Measurements from ENCODE around the gene HAL. TPM values are rescaled to one million over a fixed set of nuclear protein-coding genes. Genes with fewer than 3 reads are reported as not detected.

Gene HAL
- total and polyA plus RNA-seq, 2 donors (not counting 1 experiment from before 2014, with no cell fraction given), result 1.3 to 4.8 TPM

DNA sequence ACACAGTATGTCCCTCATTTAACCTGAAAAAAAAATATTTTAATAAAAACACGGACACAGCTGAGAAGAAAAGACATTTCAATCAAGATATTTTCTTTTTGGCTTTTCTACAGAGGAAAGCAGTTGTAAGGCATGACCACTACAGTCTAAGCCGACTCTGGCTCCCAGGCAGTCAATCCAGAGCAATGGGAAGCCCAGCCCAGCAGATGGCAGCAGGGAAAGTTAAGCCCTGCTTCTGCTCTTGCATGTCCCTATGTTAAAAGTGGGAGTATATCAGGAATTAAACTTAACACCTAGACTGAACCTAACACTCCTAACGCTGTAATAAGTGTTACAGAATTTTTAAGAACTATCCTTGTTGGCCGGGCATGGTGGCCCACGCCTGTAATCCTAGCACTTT, 19.5 kb upstream of the HAL start:
- no peak for ATAC-seq (ENCODE audit: low read depth)
- no peak for TF ChIP-seq CTCF (IDR thresholded peaks at IDR 0.05)
- no peak for TF ChIP-seq EZH2 (IDR thresholded peaks at IDR 0.05; ENCODE audit: borderline replicate concordance, insufficient read depth, low read depth, low read length, poor library complexity, severe bottlenecking)
- Histone ChIP-seq H3K9ac (ENCODE audit: low read length) (no peak overlapping the region), H3K4me2 (replicated peaks; ENCODE audit: low read depth, low read length, poor library complexity, severe bottlenecking) (no peak overlapping the region), H3K27ac (ENCODE audit: low read length in 2 of 2) (no peak overlapping the region), H3K36me3 (replicated peaks in 1 of 2; ENCODE audit: control extremely low read depth in 1 of 2, control insufficient read depth in 1 of 2, extremely low read depth in 1 of 2, insufficient read depth in 2 of 2, low read length in 1 of 2) (peaks cover 18 to 79% of the 10 kb centered on the region in 2 experiments), H3K27me3 (replicated peaks in 1 of 4; ENCODE audit: control extremely low read depth in 1 of 4, control insufficient read depth in 3 of 4, insufficient read depth in 4 of 4, low read length in 3 of 4) (no peaks in the 10 kb centered on the region), H4K20me1 (ENCODE audit: control insufficient read depth, insufficient read depth, low read length, poor library complexity, severe bottlenecking) (no peaks in the 10 kb centered on the region), H3K4me1 (ENCODE audit: control insufficient read depth in 2 of 2, insufficient read depth in 2 of 2, low read length in 2 of 2) (peaks cover 13 to 15% of the 10 kb centered on the region in 2 donors), H2AFZ (ENCODE audit: insufficient read depth, low read depth, low read length, poor library complexity, severe bottlenecking) (no peak overlapping the region), H3K4me3 (ENCODE audit: control extremely low read depth in 1 of 5, extremely low read depth in 1 of 5, insufficient read depth in 1 of 5, low read depth in 2 of 5, low read length in 4 of 5) (no peak overlapping the region), H3K79me2 (ENCODE audit: control insufficient read depth, insufficient read depth, low read length) (peaks cover 8% of the 10 kb centered on the region), H3K9me3 (ENCODE audit: control extremely low read depth in 1 of 3, control insufficient read depth in 2 of 3, insufficient read depth in 1 of 3, low read length in 2 of 3) (no peaks in the 10 kb centered on the region)
- Mint-ChIP-seq H3K9me3 (ENCODE audit: insufficient read depth) (no peaks in the 10 kb centered on the region), H3K27ac (no peak overlapping the region), H3K27me3 (no peaks in the 10 kb centered on the region), H3K4me1 (peaks cover 14% of the 10 kb centered on the region), H3K4me3 (no peak overlapping the region)
- 100% methylated on average over 3 of the region's 5 CpGs for WGBS (ENCODE audit: insufficient coverage)
- POLR2A ChIA-PET, result interaction anchor here (0.7 kb wide), 1 partner anchor 15 kb away, joined by 4 read pairs; no protein-coding TSS in a partner anchor
- DNase-seq, result no peak
- intact Hi-C loops (cut with micrococcal nuclease), result no loop called here
- CTCF ChIA-PET, result interaction anchor here (1.3 kb wide), 1 partner anchor 17 kb away, joined by 8 read pairs; no protein-coding TSS in a partner anchor

GRCh38 chr12:96014943-96015599, 18.9 kb upstream of the HAL start:
- WGBS (ENCODE audit: insufficient coverage), result 90% methylated on average over 2 of the region's 3 CpGs

More at GRCh38 chr12:96014943-96015599, 18.9 kb upstream of the HAL start:
- no peak for TF ChIP-seq EZH2 (IDR thresholded peaks at IDR 0.05; ENCODE audit: borderline replicate concordance, insufficient read depth, low read depth, low read length, poor library complexity, severe bottlenecking)
- TF ChIP-seq CTCF (IDR thresholded peaks at IDR 0.05), result no peak
- no peaks in the 10 kb centered on the region for H3K9me3 ChIP-seq (ENCODE audit: control extremely low read depth in 1 of 3, control insufficient read depth in 2 of 3, insufficient read depth in 1 of 3, low read length in 2 of 3)
- no peak overlapping the region for H3K27ac Mint-ChIP-seq
- H3K4me1 Mint-ChIP-seq, result peaks cover 8% of the 10 kb centered on the region
- H2AFZ ChIP-seq (ENCODE audit: insufficient read depth, low read depth, low read length, poor library complexity, severe bottlenecking), result no peak overlapping the region
- peaks cover 20 to 85% of the 10 kb centered on the region in 2 experiments for H3K36me3 ChIP-seq (replicated peaks in 1 of 2; ENCODE audit: control extremely low read depth in 1 of 2, control insufficient read depth in 1 of 2, extremely low read depth in 1 of 2, insufficient read depth in 2 of 2, low read length in 1 of 2)
- no peaks in the 10 kb centered on the region for H3K9me3 Mint-ChIP-seq (ENCODE audit: insufficient read depth)
- no peak overlapping the region for H3K4me3 Mint-ChIP-seq
- intact Hi-C loops (cut with micrococcal nuclease), result no loop called here
- ChIA-PET CTCF (interaction anchor here (1.0 to 1.3 kb wide), 4 partner anchors 16 to 502 kb away, joined by 3 to 8 read pairs (median 4); no protein-coding TSS in a partner anchor), POLR2A (no interaction called here)
- no peaks in the 10 kb centered on the region for H4K20me1 ChIP-seq (ENCODE audit: control insufficient read depth, insufficient read depth, low read length, poor library complexity, severe bottlenecking)
- no peaks in the 10 kb centered on the region for H3K27me3 ChIP-seq (replicated peaks in 1 of 4; ENCODE audit: control extremely low read depth in 1 of 4, control insufficient read depth in 3 of 4, insufficient read depth in 4 of 4, low read length in 3 of 4)
- peaks cover 8% of the 10 kb centered on the region for H3K79me2 ChIP-seq (ENCODE audit: control insufficient read depth, insufficient read depth, low read length)
- H3K27ac ChIP-seq (ENCODE audit: low read length in 2 of 2), result no peak overlapping the region
- ATAC-seq (ENCODE audit: low read depth) (no peak), DNase-seq (no peak)
- no peaks in the 10 kb centered on the region for H3K27me3 Mint-ChIP-seq
- H3K9ac ChIP-seq (ENCODE audit: low read length), result no peak overlapping the region
- no peak overlapping the region for H3K4me2 ChIP-seq (replicated peaks; ENCODE audit: low read depth, low read length, poor library complexity, severe bottlenecking)
- H3K4me1 ChIP-seq (ENCODE audit: control insufficient read depth in 2 of 2, insufficient read depth in 2 of 2, low read length in 2 of 2), result peaks cover 9 to 11% of the 10 kb centered on the region in 2 donors
- no peak overlapping the region for H3K4me3 ChIP-seq (ENCODE audit: control extremely low read depth in 1 of 5, extremely low read depth in 1 of 5, insufficient read depth in 1 of 5, low read depth in 2 of 5, low read length in 4 of 5)
